ENCODE data around the gene PTRHD1.

DNA sequence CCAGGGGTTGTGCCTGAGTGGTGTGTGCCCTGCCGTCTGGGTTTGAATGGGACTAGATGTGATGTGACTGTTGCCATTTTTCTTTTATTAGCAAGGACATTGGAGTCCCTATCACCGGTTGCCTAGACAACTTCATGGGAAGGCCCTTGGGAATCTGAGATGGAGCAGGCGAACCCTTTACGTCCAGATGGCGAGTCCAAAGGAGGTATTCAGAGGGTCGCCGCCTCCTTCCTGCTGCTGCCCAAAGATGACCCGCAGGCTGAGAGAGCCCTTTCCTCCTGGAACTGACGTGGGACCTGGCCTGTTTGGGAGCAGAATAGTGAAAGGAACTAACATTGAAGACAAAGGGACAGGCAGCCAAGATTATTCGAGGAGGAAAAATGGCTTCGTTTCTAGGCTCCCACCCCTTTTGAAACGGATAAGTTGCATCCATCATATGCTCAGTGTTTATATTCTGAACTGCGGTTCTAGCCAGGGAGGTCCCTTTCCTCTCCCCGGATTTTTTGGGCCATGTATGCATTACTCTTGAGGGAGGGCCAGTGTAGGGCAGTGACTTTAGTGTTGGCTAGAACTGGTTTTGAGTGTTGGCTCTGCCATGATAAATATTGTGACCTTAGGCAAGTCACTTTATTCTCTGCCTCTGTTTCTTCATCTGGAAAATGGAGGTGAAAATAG is 707 bp upstream of the PTRHD1 start:
- TF ChIP-seq, protein P1, sequence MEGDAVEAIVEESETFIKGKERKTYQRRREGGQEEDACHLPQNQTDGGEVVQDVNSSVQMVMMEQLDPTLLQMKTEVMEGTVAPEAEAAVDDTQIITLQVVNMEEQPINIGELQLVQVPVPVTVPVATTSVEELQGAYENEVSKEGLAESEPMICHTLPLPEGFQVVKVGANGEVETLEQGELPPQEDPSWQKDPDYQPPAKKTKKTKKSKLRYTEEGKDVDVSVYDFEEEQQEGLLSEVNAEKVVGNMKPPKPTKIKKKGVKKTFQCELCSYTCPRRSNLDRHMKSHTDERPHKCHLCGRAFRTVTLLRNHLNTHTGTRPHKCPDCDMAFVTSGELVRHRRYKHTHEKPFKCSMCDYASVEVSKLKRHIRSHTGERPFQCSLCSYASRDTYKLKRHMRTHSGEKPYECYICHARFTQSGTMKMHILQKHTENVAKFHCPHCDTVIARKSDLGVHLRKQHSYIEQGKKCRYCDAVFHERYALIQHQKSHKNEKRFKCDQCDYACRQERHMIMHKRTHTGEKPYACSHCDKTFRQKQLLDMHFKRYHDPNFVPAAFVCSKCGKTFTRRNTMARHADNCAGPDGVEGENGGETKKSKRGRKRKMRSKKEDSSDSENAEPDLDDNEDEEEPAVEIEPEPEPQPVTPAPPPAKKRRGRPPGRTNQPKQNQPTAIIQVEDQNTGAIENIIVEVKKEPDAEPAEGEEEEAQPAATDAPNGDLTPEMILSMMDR (conservative IDR thresholded peaks at IDR 0.05): no peak
- no peak for TF ChIP-seq EZH2 (IDR thresholded peaks at IDR 0.05; ENCODE audit: low read depth)
